ENCODE measurements around the gene SLC12A8.

Gene SLC12A8

GRCh38 chr3:125052624-125053303 is 159.8 kb downstream of the SLC12A8 start:
- peak; percentile 85 for DNase-seq

- peak; percentile 92 for DNase-seq
These were observed 160.6 kb downstream of the SLC12A8 start for GRCh38 chr3:125051715-125052581.

- DNase-seq = no peak
These were observed 161.3 kb downstream of the SLC12A8 start for GRCh38 chr3:125051205-125051604.

GRCh38 chr3:125050488-125051090 is 162.0 kb downstream of the SLC12A8 start:
- no peak for DNase-seq

GRCh38 chr3:125048282-125048681 is 164.3 kb downstream of the SLC12A8 start:
- DNase-seq = no peak

- DNase-seq = peak; percentile 89
These were observed 166.6 kb downstream of the SLC12A8 start for GRCh38 chr3:125045965-125046364.

- no peak for DNase-seq
These were observed 167.4 kb downstream of the SLC12A8 start for GRCh38 chr3:125045194-125045593.

- no peak for DNase-seq
These were observed 168.9 kb downstream of the SLC12A8 start for GRCh38 chr3:125043599-125044151.

- DNase-seq = no peak
These were observed 169.7 kb downstream of the SLC12A8 start for GRCh38 chr3:125042725-125043406.

- DNase-seq = peak; percentile 34
These were observed 173.1 kb downstream of the SLC12A8 start for GRCh38 chr3:125039131-125040100.

GRCh38 chr3:125037498-125038150 is 174.9 kb downstream of the SLC12A8 start:
- no peak for DNase-seq

- DNase-seq = no peak
These were observed 177.3 kb downstream of the SLC12A8 start for GRCh38 chr3:125035217-125035616.

GRCh38 chr3:125033616-125034015 is 178.9 kb downstream of the SLC12A8 start:
- DNase-seq = no peak

- DNase-seq = no peak
These were observed 179.4 kb downstream of the SLC12A8 start for GRCh38 chr3:125033135-125033534.

GRCh38 chr3:125032683-125033082 is 179.9 kb downstream of the SLC12A8 start:
- DNase-seq = no peak
